ENCODE results near the gene SERGEF.

DNA sequence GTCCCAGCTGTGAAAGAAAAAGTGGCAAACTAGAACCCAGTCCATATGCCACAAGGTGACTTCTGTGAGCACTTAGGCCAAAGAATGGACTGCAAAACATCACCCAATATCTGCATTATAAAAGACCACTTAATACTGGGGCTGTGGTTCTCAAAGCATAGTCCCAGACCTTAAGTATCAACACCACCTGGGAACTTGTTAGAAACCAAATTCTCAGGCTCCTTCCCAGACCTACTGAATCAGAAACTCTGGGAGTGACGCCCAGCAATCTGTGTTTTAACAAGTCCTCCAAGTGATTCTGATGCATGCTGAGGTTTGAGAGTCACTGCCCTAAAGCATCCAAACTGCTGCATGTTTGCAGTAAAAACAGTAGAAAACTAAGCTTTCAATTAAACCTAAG is 81.3 kb downstream of the SERGEF start:
- TF ChIP-seq POLR2A (IDR thresholded peaks at IDR 0.05) (no peak), POLR2AphosphoS5 (IDR thresholded peaks at IDR 0.05) (no peak)
- TF ChIP-seq, protein P1, sequence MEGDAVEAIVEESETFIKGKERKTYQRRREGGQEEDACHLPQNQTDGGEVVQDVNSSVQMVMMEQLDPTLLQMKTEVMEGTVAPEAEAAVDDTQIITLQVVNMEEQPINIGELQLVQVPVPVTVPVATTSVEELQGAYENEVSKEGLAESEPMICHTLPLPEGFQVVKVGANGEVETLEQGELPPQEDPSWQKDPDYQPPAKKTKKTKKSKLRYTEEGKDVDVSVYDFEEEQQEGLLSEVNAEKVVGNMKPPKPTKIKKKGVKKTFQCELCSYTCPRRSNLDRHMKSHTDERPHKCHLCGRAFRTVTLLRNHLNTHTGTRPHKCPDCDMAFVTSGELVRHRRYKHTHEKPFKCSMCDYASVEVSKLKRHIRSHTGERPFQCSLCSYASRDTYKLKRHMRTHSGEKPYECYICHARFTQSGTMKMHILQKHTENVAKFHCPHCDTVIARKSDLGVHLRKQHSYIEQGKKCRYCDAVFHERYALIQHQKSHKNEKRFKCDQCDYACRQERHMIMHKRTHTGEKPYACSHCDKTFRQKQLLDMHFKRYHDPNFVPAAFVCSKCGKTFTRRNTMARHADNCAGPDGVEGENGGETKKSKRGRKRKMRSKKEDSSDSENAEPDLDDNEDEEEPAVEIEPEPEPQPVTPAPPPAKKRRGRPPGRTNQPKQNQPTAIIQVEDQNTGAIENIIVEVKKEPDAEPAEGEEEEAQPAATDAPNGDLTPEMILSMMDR (IDR thresholded peaks at IDR 0.05 in 8 of 11, conservative IDR thresholded peaks at IDR 0.05 in 3 of 11): no peak

Data from spleen (tissue), 7 donors.